Endothelial cell of umbilical vein (primary cell): Measurements from ENCODE around the gene RPP25L. TPM values are rescaled to one million over a fixed set of nuclear protein-coding genes. Genes with fewer than 3 reads are reported as not detected.

Experiments used
- BruUV-seq: library from RNA; stranded (reverse); fragments of 400-500 nt; replicated peaks from 2 replicates; lab custom pipeline; 2021; lab: Mats Ljungman, UMichigan
- CTCF ChIA-PET: fragments of 300-600, 350-600 bp; sonication (Branson Sonifier 250); formaldehyde crosslinking; loops from one replicate; lab custom pipeline; 2021; ENCODE audit warnings: antibody characterized with exemption, inconsistent platforms; lab: Charles Lee
- POLR2A ChIA-PET: fragments of 300-600, 350-600 bp; sonication (Branson Sonifier 250); formaldehyde crosslinking; loops from one replicate; lab custom pipeline; 2021; ENCODE audit warnings: antibody characterized with exemption, inconsistent platforms; lab: Charles Lee
- DNase-seq: peaks from one replicate; pipeline ENCODE4 v3.0.0-alpha.2; 2011; ENCODE audit warnings: low read depth, low spot score
- FAIRE-seq: peaks from 2 replicates; lab custom pipeline; 2011; peaks lifted over from hg19 to GRCh38; lab: Jason Lieb, UNC
- H2AFZ ChIP-seq: 2 replicates; pipeline ENCODE4 v1.6.0; 2012; ENCODE audit warnings: low read depth, low read length, control low read depth, inconsistent platforms
- H3K27ac ChIP-seq: 2 replicates; pipeline ENCODE4 v1.5.1; 2011; ENCODE audit warnings: low read depth, mild to moderate bottlenecking, control low read depth, low read length, moderate library complexity; ENCODE audit not compliant: insufficient read depth
- H3K27me3 ChIP-seq, 2 experiments: 2 replicates each; pipeline versions ENCODE4 v1.6.0 to v1.6.1; 2011; ENCODE audit warnings: low read length in 2 of 2, mixed read lengths in 1 of 2; ENCODE audit not compliant: control insufficient read depth in 2 of 2, insufficient read depth in 2 of 2
- H3K36me3 ChIP-seq, 2 experiments: 2 replicates in 1 of 2; 3 replicates in 1 of 2; pipeline ENCODE4 v1.5.1; 2011; ENCODE audit warnings: low read length in 2 of 2, mild to moderate bottlenecking in 1 of 2, moderate library complexity in 1 of 2; ENCODE audit not compliant: control insufficient read depth in 2 of 2, insufficient read depth in 2 of 2; ENCODE audit errors: extremely low read depth in 1 of 2
- H3K4me1 ChIP-seq: 3 replicates; pipeline ENCODE4 v1.5.1; 2011; ENCODE audit warnings: mild to moderate bottlenecking, low read length; ENCODE audit not compliant: control insufficient read depth, insufficient read depth; ENCODE audit errors: extremely low read depth
- H3K4me2 ChIP-seq: 2 replicates; pipeline ENCODE4 v1.6.1; 2011; ENCODE audit warnings: low read length, control low read depth, mixed read lengths; ENCODE audit not compliant: insufficient read depth
- H3K4me3 ChIP-seq, 3 experiments: fragments of 200-600 bp in 1 of 3; sonication (generic), shearing (Covaris generic) in 1 of 3; replicated peaks in 1 of 3; 2 replicates each; pipeline ENCODE4 v1.5.1; 2011 to 2016; ENCODE audit warnings: control low read depth in 3 of 3, low read length in 3 of 3, mild to moderate bottlenecking in 2 of 3, inconsistent platforms in 1 of 3, low read depth in 1 of 3, moderate library complexity in 1 of 3; ENCODE audit not compliant: insufficient read depth in 1 of 3
- H3K79me2 ChIP-seq: 2 replicates; pipeline ENCODE4 v1.6.0; 2012; ENCODE audit warnings: low read length, inconsistent platforms; ENCODE audit not compliant: control insufficient read depth, insufficient read depth
- H3K9ac ChIP-seq: replicated peaks from 2 replicates; pipeline ENCODE3; 2011; ENCODE audit warnings: low read length, control low read depth; ENCODE audit not compliant: insufficient read depth; ENCODE audit errors: extremely low read depth
- H3K9me1 ChIP-seq: replicated peaks from 3 replicates; pipeline ENCODE4 v1.6.0; 2011; ENCODE audit warnings: mild to moderate bottlenecking, low read length; ENCODE audit not compliant: control insufficient read depth, insufficient read depth; ENCODE audit errors: extremely low read depth
- H3K9me3 ChIP-seq: replicated peaks from 2 replicates; pipeline ENCODE4 v1.5.1; 2012; ENCODE audit warnings: low read length, inconsistent platforms; ENCODE audit not compliant: control insufficient read depth, insufficient read depth
- H4K20me1 ChIP-seq: replicated peaks from 2 replicates; pipeline ENCODE3; 2011; ENCODE audit warnings: mild to moderate bottlenecking, low read length; ENCODE audit not compliant: control insufficient read depth, insufficient read depth; ENCODE audit errors: extremely low read depth
- EZH2 ChIP-seq: IDR thresholded peaks from 2 replicates; pipeline ENCODE4 v1.6.1; 2012; ENCODE audit warnings: borderline replicate concordance, low read depth, mild to moderate bottlenecking, moderate library complexity, low read length, inconsistent platforms; ENCODE audit not compliant: severe bottlenecking
- FOS ChIP-seq: IDR thresholded peaks from 2 replicates; pipeline ENCODE4 v1.6.1; 2011; ENCODE audit warnings: mild to moderate bottlenecking, low read length, moderate library complexity, borderline replicate concordance; ENCODE audit not compliant: insufficient read depth
- GATA2 ChIP-seq: IDR thresholded peaks from 2 replicates; pipeline ENCODE4 v1.7.0; 2011; ENCODE audit warnings: low read depth, mild to moderate bottlenecking, moderate library complexity, mixed read lengths, low read length; ENCODE audit not compliant: insufficient read length, insufficient read depth
- JUN ChIP-seq: IDR thresholded peaks from 2 replicates; pipeline ENCODE4 v1.6.1; 2011; ENCODE audit warnings: borderline replicate concordance, low read depth; ENCODE audit not compliant: insufficient read length, insufficient read depth
- MAX ChIP-seq: IDR thresholded peaks from 2 replicates; pipeline ENCODE4 v1.6.1; 2011; ENCODE audit not compliant: insufficient read depth, insufficient read length
- MYC ChIP-seq: IDR thresholded peaks from one replicate; pipeline ENCODE4 v1.6.1; 2011; ENCODE audit warnings: mild to moderate bottlenecking, low read depth, low read length
- POLR2A ChIP-seq: IDR thresholded peaks from 2 replicates; pipeline ENCODE4 v1.6.1; 2012; ENCODE audit warnings: low read depth, mild to moderate bottlenecking, control low read depth, low read length
- POLR2AphosphoS5 ChIP-seq: IDR thresholded peaks from 2 replicates; pipeline ENCODE4 v1.6.1; 2012; ENCODE audit warnings: low read depth, mild to moderate bottlenecking, control low read depth, low read length, moderate library complexity; ENCODE audit not compliant: insufficient read depth
- dilution Hi-C: fragments of 300-500 bp; cut with MboI; formaldehyde crosslinking; loops from one replicate; pipeline ENCODE4 v1.15.0; 2019; ENCODE audit warnings: low sequenced_read_pairs; ENCODE audit not compliant: extremely low pct_ligation_motif_present
- intact Hi-C: fragments of 100-400 bp; cut with micrococcal nuclease; formaldehyde crosslinking; loops from one replicate; pipeline ENCODE4 v1.10.0; 2022
- polyA plus RNA-seq, 4 experiments: library from polyadenylated mRNA; depleted of rRNA in 3 of 4; stranded (reverse) in 3 of 4; unstranded in 1 of 4; fragments of >200 nt; gene quantifications; 2 replicates each; pipeline versions ENCODE4 v1.2.1 to v1.2.3, GENCODE V29; 2011 to 2012; ENCODE audit warnings: missing spikeins in 1 of 4
- total RNA-seq: library from RNA; stranded (reverse); gene quantifications from 2 replicates; pipeline ENCODE4 v1.2.3, GENCODE V29; 2021
- TF ChIP-seq, protein P1 (sequence below), 2 donors: IDR thresholded peaks; 1 replicate in 1 of 2; 2 replicates in 1 of 2; pipeline ENCODE4 v1.5.1; 2011; ENCODE audit warnings: low read length in 2 of 2, mild to moderate bottlenecking in 2 of 2, moderate library complexity in 2 of 2, control low read depth in 1 of 2, inconsistent platforms in 1 of 2, low read depth in 1 of 2; ENCODE audit not compliant: insufficient read depth in 1 of 2; ENCODE audit errors: extremely low read depth in 1 of 2

RPP25L gene
- total and polyA plus RNA-seq, 2 donors (not counting 3 experiments of a cell fraction or from before 2014, with no cell fraction given), result 15.7 to 41.0 TPM

DNA sequence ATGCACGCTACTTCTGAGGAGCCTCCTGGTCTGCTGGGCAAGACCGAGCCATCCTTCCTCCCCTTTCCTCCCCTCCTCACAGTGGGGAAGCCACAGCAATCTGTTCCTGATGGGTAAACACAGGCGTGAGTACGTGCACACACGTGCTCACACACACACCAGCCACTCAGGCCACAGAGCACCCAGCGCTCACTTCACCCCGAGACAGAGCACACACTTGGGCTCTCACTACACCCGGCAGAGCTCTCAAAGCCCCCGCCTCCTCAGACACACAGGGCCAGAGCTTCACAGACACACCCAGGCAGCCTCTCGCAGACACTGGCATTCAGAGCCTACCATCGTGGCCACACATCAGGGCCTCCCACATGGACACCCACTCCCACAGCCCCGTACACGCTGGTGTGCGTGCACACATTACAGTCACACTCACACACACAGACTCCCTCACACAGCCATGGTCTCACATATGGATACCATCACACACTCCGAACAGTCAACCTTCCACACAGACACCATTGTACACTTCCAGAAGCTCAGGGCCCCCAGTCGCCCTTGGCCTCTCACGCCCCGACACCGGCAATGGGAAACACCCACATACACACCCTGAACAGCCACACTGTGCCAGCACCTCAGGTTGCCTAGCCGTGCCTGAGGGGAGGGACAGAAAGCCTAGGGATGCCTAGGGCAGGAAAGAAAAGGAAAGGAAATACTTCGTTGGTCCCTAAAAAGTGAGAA lies 35.9 kb downstream of the RPP25L start:
- Histone ChIP-seq H3K4me2 (no peak overlapping the region), H3K27me3 (peaks cover 47 to 49% of the 10 kb centered on the region in 2 experiments), H3K9ac (no peak overlapping the region), H3K9me3 (no peaks in the 10 kb centered on the region), H3K4me1 (no peaks in the 10 kb centered on the region), H3K9me1 (no peaks in the 10 kb centered on the region), H4K20me1 (no peaks in the 10 kb centered on the region), H3K27ac (no peak overlapping the region), H3K36me3 (no peaks in the 10 kb centered on the region), H2AFZ (no peak overlapping the region), H3K79me2 (no peaks in the 10 kb centered on the region), H3K4me3 (no peak overlapping the region)
- intact Hi-C loops, result no loop called here
- no TSS peak for BruUV-seq
- no peak for DNase-seq
- ChIA-PET POLR2A (no interaction called here), CTCF (interaction anchor here (1.0 to 8.5 kb wide), 5 partner anchors 16 to 172 kb away, joined by 3 to 106 read pairs (median 6); no protein-coding TSS in a partner anchor)
- no peak for FAIRE-seq
- dilution Hi-C loops, result no loop called here
- TF ChIP-seq, protein P1, sequence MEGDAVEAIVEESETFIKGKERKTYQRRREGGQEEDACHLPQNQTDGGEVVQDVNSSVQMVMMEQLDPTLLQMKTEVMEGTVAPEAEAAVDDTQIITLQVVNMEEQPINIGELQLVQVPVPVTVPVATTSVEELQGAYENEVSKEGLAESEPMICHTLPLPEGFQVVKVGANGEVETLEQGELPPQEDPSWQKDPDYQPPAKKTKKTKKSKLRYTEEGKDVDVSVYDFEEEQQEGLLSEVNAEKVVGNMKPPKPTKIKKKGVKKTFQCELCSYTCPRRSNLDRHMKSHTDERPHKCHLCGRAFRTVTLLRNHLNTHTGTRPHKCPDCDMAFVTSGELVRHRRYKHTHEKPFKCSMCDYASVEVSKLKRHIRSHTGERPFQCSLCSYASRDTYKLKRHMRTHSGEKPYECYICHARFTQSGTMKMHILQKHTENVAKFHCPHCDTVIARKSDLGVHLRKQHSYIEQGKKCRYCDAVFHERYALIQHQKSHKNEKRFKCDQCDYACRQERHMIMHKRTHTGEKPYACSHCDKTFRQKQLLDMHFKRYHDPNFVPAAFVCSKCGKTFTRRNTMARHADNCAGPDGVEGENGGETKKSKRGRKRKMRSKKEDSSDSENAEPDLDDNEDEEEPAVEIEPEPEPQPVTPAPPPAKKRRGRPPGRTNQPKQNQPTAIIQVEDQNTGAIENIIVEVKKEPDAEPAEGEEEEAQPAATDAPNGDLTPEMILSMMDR (IDR thresholded peaks at IDR 0.05; ENCODE audit: extremely low read depth in 1 of 2, insufficient read depth in 1 of 2, low read depth in 1 of 2, low read length in 2 of 2), result no peak
- TF ChIP-seq MYC (no peak), EZH2 (no peak), MAX (no peak), GATA2 (no peak), POLR2AphosphoS5 (no peak), POLR2A (no peak), JUN (no peak), FOS (no peak)
